Prostate gland (tissue), 2 donors: Measurements from ENCODE around the gene TKFC.

Source experiments
- CTCF ChIP-seq, 4 experiments: fragments of 200-600 bp in 2 of 4; fragments of 450-650 bp in 2 of 4; sonication (generic) in 2 of 4; IDR thresholded peaks; 1 replicate in 3 of 4; 2 replicates in 1 of 4; pipeline ENCODE4 v1.5.1; 2016 to 2019; ENCODE audit warnings: antibody characterized with exemption in 4 of 4, mild to moderate bottlenecking in 2 of 4, moderate library complexity in 2 of 4
- POLR2A ChIP-seq: fragments of 450-650 bp; IDR thresholded peaks from one replicate; pipeline ENCODE4 v1.6.1; 2016; ENCODE audit warnings: antibody characterized with exemption, mild to moderate bottlenecking

GRCh38 chr11:61331651-61332050 is 1.4 kb upstream of the TKFC start:
- no peak for TF ChIP-seq CTCF (IDR thresholded peaks at IDR 0.05)
- TF ChIP-seq POLR2A, result no peak
